Measurements from ENCODE around the gene NCOA7. TPM values are rescaled to one million over a fixed set of nuclear protein-coding genes. Genes with fewer than 3 reads are reported as not detected.

Gene NCOA7
- total RNA-seq, 1 experiment from 2014 or later, result 9.4 TPM

DNA sequence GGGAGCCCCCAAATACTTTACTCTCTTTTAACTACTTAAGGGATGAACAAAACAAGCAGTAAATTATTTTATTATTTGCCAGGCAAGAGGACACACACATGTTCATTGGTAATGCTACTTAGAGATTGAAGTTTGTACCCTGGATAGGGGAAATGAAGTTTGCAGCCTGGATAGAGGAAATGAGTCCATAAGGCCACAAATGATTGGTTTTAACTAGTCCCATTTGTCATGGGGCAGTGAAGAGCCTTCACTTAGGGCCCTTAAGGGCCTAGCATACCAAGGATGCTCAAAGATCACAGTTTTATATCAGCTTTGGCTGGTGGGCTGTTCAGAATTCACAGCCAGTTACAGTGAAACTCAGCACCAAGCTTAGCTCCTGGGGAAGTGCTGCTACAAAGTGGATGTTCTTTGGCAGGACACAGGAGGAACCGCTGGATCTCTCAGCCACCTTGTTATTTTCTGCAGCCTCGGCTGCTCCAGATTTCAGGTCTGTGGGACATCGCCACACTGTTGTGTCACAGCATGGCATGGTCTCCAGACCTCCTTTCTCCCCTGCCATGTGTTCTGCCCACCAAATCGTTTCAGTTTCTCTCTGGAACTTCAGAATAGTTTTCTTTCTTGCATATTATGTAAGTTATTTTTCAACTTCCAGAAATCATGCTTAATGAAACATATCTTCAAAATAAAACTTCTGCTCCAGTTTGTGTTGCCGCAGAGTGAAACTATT lies 41.8 kb downstream of the NCOA7 start:
- no peak overlapping the region for H2BK15ac ChIP-seq (ENCODE audit: low read depth, low read length)
- no peak overlapping the region for H3K23ac ChIP-seq (ENCODE audit: insufficient read length, low read depth, low read length)
- H4K8ac ChIP-seq (replicated peaks; ENCODE audit: insufficient read length, low read depth, low read length), result no peak overlapping the region
- no peak overlapping the region for H2BK12ac ChIP-seq (ENCODE audit: insufficient read length, low read depth, low read length)
- DNase-seq, result no peak
- no peaks in the 10 kb centered on the region for H3K9me3 ChIP-seq (ENCODE audit: control insufficient read depth, low read depth, low read length)
- no peak overlapping the region for H3K18ac ChIP-seq (ENCODE audit: insufficient read length, low read depth, low read length)
- no peaks in the 10 kb centered on the region for H3K27me3 ChIP-seq (ENCODE audit: insufficient read depth, low read length)
- Mint-ChIP-seq H3K36me3 (ENCODE audit: insufficient read depth in 1 of 3, low read depth in 3 of 3) (no peaks in the 10 kb centered on the region), H3K4me1 (peaks cover 5 to 14% of the 10 kb centered on the region in 2 experiments; a peak in 3 of 4 replicates), H3K27ac (peak overlapping the region in 1 of 3 experiments; percentile 26; a peak in 1 of 7 replicates), H3K27me3 (ENCODE audit: low read depth) (no peaks in the 10 kb centered on the region), H3K4me3 (no peak overlapping the region), H3K9me3 (no peaks in the 10 kb centered on the region)
- no peak overlapping the region for H3K14ac ChIP-seq (ENCODE audit: insufficient read depth, low read length)
- no peak overlapping the region for H3K9ac ChIP-seq (ENCODE audit: extremely low read depth, insufficient read length, low read length)
- no peak overlapping the region for H2AFZ ChIP-seq (ENCODE audit: low read length)
- H2BK20ac ChIP-seq (ENCODE audit: low read depth, low read length, poor library complexity, severe bottlenecking), result no peak overlapping the region
- no peaks in the 10 kb centered on the region for H4K20me1 ChIP-seq (ENCODE audit: control insufficient read depth, insufficient read depth, insufficient read length)
- no peak overlapping the region for H3K4ac ChIP-seq (ENCODE audit: low read depth, low read length)
- no peak overlapping the region for H3K4me2 ChIP-seq (ENCODE audit: insufficient read depth, insufficient read length, low read length)
- H2AK5ac ChIP-seq (ENCODE audit: insufficient read length, low read length), result no peak overlapping the region
- H3K4me1 ChIP-seq (ENCODE audit: insufficient read depth, low read length), result no peaks in the 10 kb centered on the region; the same call in 1 of the 2 replicates
- no peaks in the 10 kb centered on the region for H3K23me2 ChIP-seq (ENCODE audit: insufficient read length, low read depth, low read length, poor library complexity, severe bottlenecking)
- H3K27ac ChIP-seq (ENCODE audit: insufficient read length, low read depth, low read length), result no peak overlapping the region
- no CpG with 5 or more reads among the region's 5 CpGs for WGBS (ENCODE audit: extremely low coverage, insufficient read length, low lambda C conversion rate)
- TF ChIP-seq, protein P1, sequence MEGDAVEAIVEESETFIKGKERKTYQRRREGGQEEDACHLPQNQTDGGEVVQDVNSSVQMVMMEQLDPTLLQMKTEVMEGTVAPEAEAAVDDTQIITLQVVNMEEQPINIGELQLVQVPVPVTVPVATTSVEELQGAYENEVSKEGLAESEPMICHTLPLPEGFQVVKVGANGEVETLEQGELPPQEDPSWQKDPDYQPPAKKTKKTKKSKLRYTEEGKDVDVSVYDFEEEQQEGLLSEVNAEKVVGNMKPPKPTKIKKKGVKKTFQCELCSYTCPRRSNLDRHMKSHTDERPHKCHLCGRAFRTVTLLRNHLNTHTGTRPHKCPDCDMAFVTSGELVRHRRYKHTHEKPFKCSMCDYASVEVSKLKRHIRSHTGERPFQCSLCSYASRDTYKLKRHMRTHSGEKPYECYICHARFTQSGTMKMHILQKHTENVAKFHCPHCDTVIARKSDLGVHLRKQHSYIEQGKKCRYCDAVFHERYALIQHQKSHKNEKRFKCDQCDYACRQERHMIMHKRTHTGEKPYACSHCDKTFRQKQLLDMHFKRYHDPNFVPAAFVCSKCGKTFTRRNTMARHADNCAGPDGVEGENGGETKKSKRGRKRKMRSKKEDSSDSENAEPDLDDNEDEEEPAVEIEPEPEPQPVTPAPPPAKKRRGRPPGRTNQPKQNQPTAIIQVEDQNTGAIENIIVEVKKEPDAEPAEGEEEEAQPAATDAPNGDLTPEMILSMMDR (conservative IDR thresholded peaks at IDR 0.05), result no peak
- H2BK120ac ChIP-seq (ENCODE audit: low read depth, low read length, poor library complexity, severe bottlenecking), result no peak overlapping the region
- no peak overlapping the region for H2BK5ac ChIP-seq (ENCODE audit: insufficient read length, low read length)
- H4K91ac ChIP-seq (ENCODE audit: insufficient read length, low read depth, low read length), result no peak overlapping the region
- no peak overlapping the region for H3K56ac ChIP-seq (ENCODE audit: insufficient read length, low read depth, low read length)
- H3T11ph ChIP-seq (ENCODE audit: low read length), result no peak overlapping the region
- no peak overlapping the region for H4K5ac ChIP-seq (ENCODE audit: insufficient read length, low read depth, low read length)
- H3K79me1 ChIP-seq (ENCODE audit: insufficient read depth, low read depth, low read length, poor library complexity, severe bottlenecking), result no peaks in the 10 kb centered on the region
- H3K79me2 ChIP-seq (ENCODE audit: insufficient read depth, low read length), result no peaks in the 10 kb centered on the region
